Left lung (tissue), 10 donors: ENCODE results near the gene SUPT16H. TPM values are rescaled to one million over a fixed set of nuclear protein-coding genes. Genes with fewer than 3 reads are reported as not detected.

ENCODE experiments used
- ATAC-seq: fragments of 200-7000 bp; cut with Tn5 transposase; one replicate; pipeline ENCODE4 v1.9.1; 2020; ENCODE audit warnings: moderate library complexity
- DNase-seq, 4 donors: peaks; one replicate each; pipeline ENCODE4 v3.0.0-alpha.2; 2013 to 2020
- H3K27ac ChIP-seq, 2 donors: fragments of 200-600 bp; sonication (generic) in 1 of 2; one replicate each; pipeline versions ENCODE4 v1.5.0 to v1.8.0; 2020 to 2021
- H3K27me3 ChIP-seq, 2 donors: fragments of 200-600 bp; sonication (generic) in 1 of 2; one replicate each; pipeline versions ENCODE4 v1.5.0 to v1.8.0; 2020 to 2021
- H3K36me3 ChIP-seq, 2 donors: fragments of 200-600 bp; sonication (generic) in 1 of 2; one replicate each; pipeline versions ENCODE4 v1.5.0 to v1.8.0; 2020 to 2021
- H3K4me1 ChIP-seq, 2 donors: fragments of 200-600 bp; one replicate each; pipeline ENCODE4 v1.8.0; 2021
- H3K4me3 ChIP-seq, 2 donors: fragments of 200-600 bp; sonication (generic) in 1 of 2; one replicate each; pipeline versions ENCODE4 v1.5.0 to v1.8.0; 2020 to 2021; ENCODE audit warnings: mild to moderate bottlenecking in 1 of 2
- H3K9me3 ChIP-seq, 2 donors: fragments of 200-600 bp; sonication (generic) in 1 of 2; one replicate each; pipeline versions ENCODE4 v1.5.0 to v1.8.0; 2020 to 2021
- intact Hi-C, 2 donors: fragments of 100-400 bp; cut with DNase I; formaldehyde crosslinking; loops; one replicate each; pipeline versions ENCODE4 v1.11.2 to v1.14.2; 2022
- polyA plus RNA-seq, 6 donors: library from polyadenylated mRNA; unstranded; fragments of 120-200 nt; gene quantifications; one replicate each; pipeline ENCODE4 v1.2.1, GENCODE V29; 2013; ENCODE audit not compliant: insufficient read length in 6 of 6
- total RNA-seq, 2 donors: library from RNA; stranded (reverse); fragmentation: NEBNext Ultra II Directional; extraction: Animal tissue kit (Norgen Biotek cat#: 25700); gene quantifications; one replicate each; pipeline ENCODE4 v1.2.1, GENCODE V29; 2021
- TF ChIP-seq, protein P1 (sequence below), 2 donors: fragments of 200-600 bp; sonication (generic) in 1 of 2; IDR thresholded peaks; one replicate each; pipeline versions ENCODE4 v1.5.0 to v1.8.0; 2021; ENCODE audit warnings: antibody characterized with exemption in 2 of 2
- donor health status: DM: no; HTN: yes; CAD: no.
- donor health status: DM: no; HTN: no; CAD: no.

SUPT16H gene
- total and polyA plus RNA-seq, 8 donors, result 46.7 to 140 (median 119) TPM

DNA sequence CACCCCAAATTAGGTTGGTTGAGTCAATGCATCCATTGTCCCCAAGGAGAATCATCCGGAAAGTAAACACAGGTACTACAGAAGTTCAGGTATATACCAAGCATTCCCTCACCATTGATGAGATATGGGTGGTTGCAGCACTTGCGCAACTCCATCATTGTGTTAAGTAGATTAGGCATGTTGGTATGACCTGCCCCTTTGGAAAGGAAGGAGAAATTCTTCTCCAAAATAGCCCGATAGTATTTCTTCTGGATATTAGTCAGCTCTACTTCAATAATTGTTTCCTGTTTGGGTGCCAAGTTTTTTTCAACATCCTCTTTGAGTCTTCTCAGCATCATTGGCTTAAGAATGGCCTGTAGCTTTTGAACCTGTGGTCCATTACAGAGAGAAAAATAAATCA lies 21.3 kb upstream of the SUPT16H start:
- TF ChIP-seq, protein P1, sequence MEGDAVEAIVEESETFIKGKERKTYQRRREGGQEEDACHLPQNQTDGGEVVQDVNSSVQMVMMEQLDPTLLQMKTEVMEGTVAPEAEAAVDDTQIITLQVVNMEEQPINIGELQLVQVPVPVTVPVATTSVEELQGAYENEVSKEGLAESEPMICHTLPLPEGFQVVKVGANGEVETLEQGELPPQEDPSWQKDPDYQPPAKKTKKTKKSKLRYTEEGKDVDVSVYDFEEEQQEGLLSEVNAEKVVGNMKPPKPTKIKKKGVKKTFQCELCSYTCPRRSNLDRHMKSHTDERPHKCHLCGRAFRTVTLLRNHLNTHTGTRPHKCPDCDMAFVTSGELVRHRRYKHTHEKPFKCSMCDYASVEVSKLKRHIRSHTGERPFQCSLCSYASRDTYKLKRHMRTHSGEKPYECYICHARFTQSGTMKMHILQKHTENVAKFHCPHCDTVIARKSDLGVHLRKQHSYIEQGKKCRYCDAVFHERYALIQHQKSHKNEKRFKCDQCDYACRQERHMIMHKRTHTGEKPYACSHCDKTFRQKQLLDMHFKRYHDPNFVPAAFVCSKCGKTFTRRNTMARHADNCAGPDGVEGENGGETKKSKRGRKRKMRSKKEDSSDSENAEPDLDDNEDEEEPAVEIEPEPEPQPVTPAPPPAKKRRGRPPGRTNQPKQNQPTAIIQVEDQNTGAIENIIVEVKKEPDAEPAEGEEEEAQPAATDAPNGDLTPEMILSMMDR (IDR thresholded peaks at IDR 0.05), result no peak
- H3K4me3 ChIP-seq, result no peak overlapping the region
- peaks cover 7 to 100% of the 10 kb centered on the region in 2 donors for H3K36me3 ChIP-seq
- no peaks in the 10 kb centered on the region for H3K27me3 ChIP-seq
- DNase-seq, result no peak
- intact Hi-C loops, result no loop called here
- no peaks in the 10 kb centered on the region for H3K4me1 ChIP-seq
- no peak overlapping the region for H3K27ac ChIP-seq
- no peak for ATAC-seq
- H3K9me3 ChIP-seq, result no peaks in the 10 kb centered on the region

DNA sequence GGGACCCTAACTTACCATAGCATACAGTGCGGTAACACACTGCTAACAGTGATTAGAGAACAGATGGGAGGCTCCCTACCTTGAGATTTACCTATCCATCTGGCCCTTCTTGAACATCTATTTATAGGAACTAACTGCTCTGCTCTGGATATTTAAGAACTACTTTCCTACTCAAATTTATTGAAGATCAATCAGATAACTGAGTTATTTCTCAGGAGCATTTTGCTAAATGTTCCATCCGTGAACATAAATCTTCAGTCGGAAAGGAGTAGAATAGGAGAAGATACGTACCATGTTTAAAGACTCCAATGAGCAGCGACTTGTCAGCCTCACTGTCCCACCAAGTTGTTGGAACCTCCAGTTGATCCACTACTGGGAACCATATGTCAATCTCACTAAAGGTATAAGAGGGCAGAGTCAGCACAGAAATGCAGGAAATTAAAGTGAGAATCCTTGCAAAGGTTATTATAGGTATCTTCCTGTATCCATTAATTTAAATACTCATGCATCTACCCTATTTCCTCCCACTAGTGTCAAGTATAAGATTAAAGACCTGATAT lies 15.6 kb upstream of the SUPT16H start:
- H3K27ac ChIP-seq, result no peak overlapping the region
- H3K36me3 ChIP-seq, result peaks cover 0 to 100% of the 10 kb centered on the region in 2 donors
- H3K27me3 ChIP-seq, result no peaks in the 10 kb centered on the region
- no peak for ATAC-seq
- no peak for DNase-seq
- H3K4me1 ChIP-seq, result no peaks in the 10 kb centered on the region
- no peaks in the 10 kb centered on the region for H3K9me3 ChIP-seq
- intact Hi-C loops, result no loop called here
- no peak overlapping the region for H3K4me3 ChIP-seq
- TF ChIP-seq, protein P1 (IDR thresholded peaks at IDR 0.05), result no peak

- no peak for DNase-seq
- Histone ChIP-seq H3K4me1 (no peaks in the 10 kb centered on the region), H3K4me3 (no peak overlapping the region), H3K27me3 (no peaks in the 10 kb centered on the region), H3K36me3 (peaks cover 0 to 100% of the 10 kb centered on the region in 2 donors), H3K9me3 (no peaks in the 10 kb centered on the region), H3K27ac (no peak overlapping the region)
- ATAC-seq, result no peak
- intact Hi-C loops, result no loop called here
- TF ChIP-seq, protein P1 (IDR thresholded peaks at IDR 0.05), result no peak
These were observed 15.1 kb upstream of the SUPT16H start for GRCh38 chr14:21398901-21399300.

- ATAC-seq (no peak), DNase-seq (no peak)
- H3K4me3 ChIP-seq, result no peak overlapping the region
- H3K4me1 ChIP-seq, result no peaks in the 10 kb centered on the region
- H3K9me3 ChIP-seq, result no peaks in the 10 kb centered on the region
- intact Hi-C loops, result no loop called here
- H3K27ac ChIP-seq, result no peak overlapping the region
- TF ChIP-seq, protein P1 (IDR thresholded peaks at IDR 0.05), result no peak
- peaks cover 0 to 100% of the 10 kb centered on the region in 2 donors for H3K36me3 ChIP-seq
- H3K27me3 ChIP-seq, result no peaks in the 10 kb centered on the region
These were observed 11.6 kb upstream of the SUPT16H start for GRCh38 chr14:21395450-21395849.

- Histone ChIP-seq H3K36me3 (peaks cover 0 to 51% of the 10 kb centered on the region in 2 donors), H3K4me1 (peaks cover 5 to 36% of the 10 kb centered on the region in 2 donors), H3K4me3 (peak overlapping the region in 1 of 2 donors; percentile 83), H3K27ac (peak overlapping the region; percentile 90 to 92), H3K9me3 (no peaks in the 10 kb centered on the region), H3K27me3 (no peaks in the 10 kb centered on the region)
- no peak for DNase-seq
- intact Hi-C loops, result no loop called here
- ATAC-seq, result no peak
- TF ChIP-seq, protein P1 (IDR thresholded peaks at IDR 0.05), result no peak
These were observed 1.5 kb upstream of the SUPT16H start for GRCh38 chr14:21385188-21385904.
